Kidney (tissue), 14 donors: Measurements from ENCODE around the gene SLC9B1. TPM values are rescaled to one million over a fixed set of nuclear protein-coding genes. Genes with fewer than 3 reads are reported as not detected.

Experiments used
- DNase-seq, 5 donors: peaks; one replicate each; pipeline ENCODE4 v3.0.0-alpha.2; 2013 to 2020
- FAIRE-seq: peaks from 2 replicates; lab custom pipeline; 2012; peaks lifted over from hg19 to GRCh38; lab: Jason Lieb, UNC
- H3K27ac ChIP-seq, 2 donors: one replicate each; pipeline ENCODE4 v1.7.0; 2013; ENCODE audit warnings: low read depth in 2 of 2, low read length in 2 of 2, inconsistent platforms in 1 of 2
- H3K27me3 ChIP-seq: one replicate; pipeline ENCODE4 v1.7.1; 2013; ENCODE audit warnings: low read length, inconsistent platforms; ENCODE audit not compliant: control insufficient read depth, insufficient read depth
- H3K36me3 ChIP-seq, 3 donors: one replicate each; pipeline versions ENCODE4 v1.7.0 to v1.7.1; 2013; ENCODE audit warnings: low read length in 3 of 3, control low read depth in 1 of 3, inconsistent platforms in 1 of 3; ENCODE audit not compliant: insufficient read depth in 3 of 3, control insufficient read depth in 2 of 3
- H3K4me1 ChIP-seq, 3 donors: one replicate each; pipeline versions ENCODE4 v1.7.0 to v1.7.1; 2013; ENCODE audit warnings: low read length in 3 of 3, inconsistent platforms in 1 of 3, low read depth in 1 of 3; ENCODE audit not compliant: control insufficient read depth in 2 of 3, insufficient read depth in 2 of 3
- H3K4me3 ChIP-seq, 3 donors: one replicate each; pipeline versions ENCODE4 v1.7.0 to v1.8.1; 2013; ENCODE audit warnings: low read length in 3 of 3, control low read depth in 1 of 3, inconsistent platforms in 1 of 3
- H3K9ac ChIP-seq, 3 donors: one replicate each; pipeline versions ENCODE4 v1.7.0 to v1.7.1; 2013; ENCODE audit warnings: low read length in 3 of 3, control low read depth in 1 of 3, inconsistent platforms in 1 of 3
- H3K9me3 ChIP-seq, 3 donors: one replicate each; pipeline versions ENCODE4 v1.7.0 to v1.7.1; 2013; ENCODE audit warnings: low read length in 3 of 3, control low read depth in 1 of 3, inconsistent platforms in 1 of 3; ENCODE audit not compliant: control insufficient read depth in 2 of 3, insufficient read depth in 1 of 3
- CTCF ChIP-seq: IDR thresholded peaks from 3 replicates; pipeline ENCODE4 v1.5.1; 2012; ENCODE audit warnings: mild to moderate bottlenecking, moderate library complexity, borderline replicate concordance; ENCODE audit not compliant: insufficient read depth; ENCODE audit errors: extremely low read depth
- intact Hi-C: fragments of 100-400 bp; cut with DNase I; formaldehyde crosslinking; loops from one replicate; pipeline ENCODE4 v1.11.1; 2022
- polyA plus RNA-seq: library from polyadenylated mRNA; stranded (reverse); fragments of 350-450 nt; fragmentation: Illumina TruSeq; extraction: RNeasy Lipid Tissue Mini Kit (QIAGEN cat#74804); gene quantifications from one replicate; pipeline ENCODE4 v1.2.3, GENCODE V29; 2014; ENCODE audit warnings: low read depth, low replicate concordance; ENCODE audit not compliant: insufficient read depth
- total RNA-seq: library from RNA; stranded (reverse); fragmentation: NEBNext Ultra II Directional; extraction: Animal tissue kit (Norgen Biotek cat#: 25700); gene quantifications from one replicate; pipeline ENCODE4 v1.2.1, GENCODE V29; 2021
- donor health status: control.
- donor health status: control.
- donor health status: control.
- donor health status: control.
- donor health status: control.
- donor health status: DM: yes; HTN: yes; CAD: no.
- donor health status: Normal renal cell carcinoma (clear cell type).

Gene SLC9B1
- total and polyA plus RNA-seq, 2 donors from 2014 or later = 0.52 to 1.8 TPM

GRCh38 chr4:102860611-102861324 is 158.7 kb downstream of the SLC9B1 start:
- intact Hi-C loops = no loop called here
- H3K4me1 ChIP-seq = no peaks in the 10 kb centered on the region
- no peak for DNase-seq
- H3K27me3 ChIP-seq = no peaks in the 10 kb centered on the region
- H3K4me3 ChIP-seq = no peak overlapping the region
- peaks cover 0 to 6% (median 0%) of the 10 kb centered on the region in 3 donors for H3K9me3 ChIP-seq
- TF ChIP-seq CTCF = no peak
- H3K9ac ChIP-seq = no peak overlapping the region
- H3K36me3 ChIP-seq = no peaks in the 10 kb centered on the region
- no peak for FAIRE-seq
- no peak overlapping the region for H3K27ac ChIP-seq

GRCh38 chr4:102858828-102859464 is 160.6 kb downstream of the SLC9B1 start:
- Histone ChIP-seq H3K4me3 (no peak overlapping the region), H3K27ac (no peak overlapping the region), H3K9me3 (peaks cover 0 to 6% (median 0%) of the 10 kb centered on the region in 3 donors), H3K27me3 (no peaks in the 10 kb centered on the region), H3K4me1 (no peaks in the 10 kb centered on the region), H3K36me3 (no peaks in the 10 kb centered on the region), H3K9ac (no peak overlapping the region)
- FAIRE-seq (no peak), DNase-seq (no peak)
- intact Hi-C loops = no loop called here
- no peak for TF ChIP-seq CTCF

Other genes starting within 250 kb of the SLC9B1 start
- gene UBE2D3, start 192.2 kb downstream of the SLC9B1 start, total RNA-seq = 262 TPM
- 173 TPM for gene UBE2D3, start 192.2 kb downstream of the SLC9B1 start, polyA plus RNA-seq
- gene CISD2, start 150.7 kb downstream of the SLC9B1 start, total RNA-seq = 25.6 TPM
- gene CISD2, start 150.7 kb downstream of the SLC9B1 start, polyA plus RNA-seq = 46.3 TPM
- 6.0 TPM for gene SLC9B2, start 57.1 kb upstream of the SLC9B1 start, total RNA-seq
- gene SLC9B2, start 57.1 kb upstream of the SLC9B1 start, polyA plus RNA-seq = 0.80 TPM
- gene BDH2, start 80.1 kb upstream of the SLC9B1 start, total RNA-seq = 104 TPM
- 473 TPM for gene BDH2, start 80.1 kb upstream of the SLC9B1 start, polyA plus RNA-seq
- 2.5 TPM for gene CENPE, start 178.6 kb upstream of the SLC9B1 start, total RNA-seq
- 0.32 TPM for gene CENPE, start 178.6 kb upstream of the SLC9B1 start, polyA plus RNA-seq